Measurements from ENCODE around the gene PSD4.

The PSD4 gene

DNA sequence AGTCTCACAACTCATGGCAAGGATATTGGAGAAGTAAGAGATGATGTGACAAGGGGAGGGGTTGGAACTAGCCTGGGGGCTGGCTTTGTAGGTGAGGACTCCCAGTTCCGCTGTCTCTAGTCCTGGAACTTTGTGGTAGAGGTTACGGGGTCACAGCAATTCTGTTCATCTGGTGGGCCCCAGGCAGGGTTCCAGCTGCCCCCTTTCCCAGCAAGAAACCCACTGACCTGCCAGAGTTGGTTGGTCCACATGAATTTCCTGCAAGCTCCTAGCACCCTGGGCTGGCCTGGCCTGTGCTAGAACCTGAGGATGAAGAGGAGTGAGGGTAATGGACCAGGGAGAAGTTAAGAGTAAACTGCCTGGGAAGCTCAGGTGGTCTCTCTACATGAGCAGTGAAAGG is 41.3 kb downstream of the PSD4 start:
- no peak for DNase-seq
- peaks cover 24% of the 10 kb centered on the region for H3K27me3 Mint-ChIP-seq (ENCODE audit: low read depth, poor library complexity)
- H3K9me3 Mint-ChIP-seq = no peaks in the 10 kb centered on the region
- TF ChIP-seq, protein P1, sequence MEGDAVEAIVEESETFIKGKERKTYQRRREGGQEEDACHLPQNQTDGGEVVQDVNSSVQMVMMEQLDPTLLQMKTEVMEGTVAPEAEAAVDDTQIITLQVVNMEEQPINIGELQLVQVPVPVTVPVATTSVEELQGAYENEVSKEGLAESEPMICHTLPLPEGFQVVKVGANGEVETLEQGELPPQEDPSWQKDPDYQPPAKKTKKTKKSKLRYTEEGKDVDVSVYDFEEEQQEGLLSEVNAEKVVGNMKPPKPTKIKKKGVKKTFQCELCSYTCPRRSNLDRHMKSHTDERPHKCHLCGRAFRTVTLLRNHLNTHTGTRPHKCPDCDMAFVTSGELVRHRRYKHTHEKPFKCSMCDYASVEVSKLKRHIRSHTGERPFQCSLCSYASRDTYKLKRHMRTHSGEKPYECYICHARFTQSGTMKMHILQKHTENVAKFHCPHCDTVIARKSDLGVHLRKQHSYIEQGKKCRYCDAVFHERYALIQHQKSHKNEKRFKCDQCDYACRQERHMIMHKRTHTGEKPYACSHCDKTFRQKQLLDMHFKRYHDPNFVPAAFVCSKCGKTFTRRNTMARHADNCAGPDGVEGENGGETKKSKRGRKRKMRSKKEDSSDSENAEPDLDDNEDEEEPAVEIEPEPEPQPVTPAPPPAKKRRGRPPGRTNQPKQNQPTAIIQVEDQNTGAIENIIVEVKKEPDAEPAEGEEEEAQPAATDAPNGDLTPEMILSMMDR (IDR thresholded peaks at IDR 0.05) = no peak
- H3K4me1 Mint-ChIP-seq = peaks cover 58% of the 10 kb centered on the region
- peaks cover 30% of the 10 kb centered on the region for H3K36me3 Mint-ChIP-seq (ENCODE audit: low read depth)
- H3K4me3 Mint-ChIP-seq = no peak overlapping the region
- peak overlapping the region; percentile 86 for H3K27ac Mint-ChIP-seq

DNA sequence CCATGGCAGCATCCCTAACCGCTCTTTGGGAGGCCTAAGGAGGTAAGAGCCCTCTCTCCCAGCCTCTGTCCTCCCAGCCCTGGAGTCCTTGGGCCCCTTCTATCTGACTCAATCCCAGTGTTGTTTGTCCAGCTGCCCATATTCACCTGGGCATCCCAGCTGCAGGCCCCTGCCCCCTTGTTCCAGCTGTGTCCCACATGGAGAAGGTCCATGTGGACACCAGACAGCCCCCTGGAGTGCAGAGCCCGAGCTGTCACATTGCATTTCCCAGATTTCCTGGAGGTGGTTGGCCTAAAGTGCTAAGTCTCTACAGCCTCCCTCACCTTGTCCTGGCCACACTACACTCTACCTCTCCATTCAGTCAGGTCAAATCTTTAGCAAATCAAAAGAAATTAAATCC is 42.5 kb downstream of the PSD4 start:
- H3K4me1 Mint-ChIP-seq = peaks cover 46% of the 10 kb centered on the region
- TF ChIP-seq, protein P1 (IDR thresholded peaks at IDR 0.05) = no peak
- peaks cover 37% of the 10 kb centered on the region for H3K36me3 Mint-ChIP-seq (ENCODE audit: low read depth)
- H3K4me3 Mint-ChIP-seq = no peak overlapping the region
- no peaks in the 10 kb centered on the region for H3K9me3 Mint-ChIP-seq
- peaks cover 23% of the 10 kb centered on the region for H3K27me3 Mint-ChIP-seq (ENCODE audit: low read depth, poor library complexity)
- H3K27ac Mint-ChIP-seq = peak overlapping the region; percentile 98
- no peak for DNase-seq

DNA sequence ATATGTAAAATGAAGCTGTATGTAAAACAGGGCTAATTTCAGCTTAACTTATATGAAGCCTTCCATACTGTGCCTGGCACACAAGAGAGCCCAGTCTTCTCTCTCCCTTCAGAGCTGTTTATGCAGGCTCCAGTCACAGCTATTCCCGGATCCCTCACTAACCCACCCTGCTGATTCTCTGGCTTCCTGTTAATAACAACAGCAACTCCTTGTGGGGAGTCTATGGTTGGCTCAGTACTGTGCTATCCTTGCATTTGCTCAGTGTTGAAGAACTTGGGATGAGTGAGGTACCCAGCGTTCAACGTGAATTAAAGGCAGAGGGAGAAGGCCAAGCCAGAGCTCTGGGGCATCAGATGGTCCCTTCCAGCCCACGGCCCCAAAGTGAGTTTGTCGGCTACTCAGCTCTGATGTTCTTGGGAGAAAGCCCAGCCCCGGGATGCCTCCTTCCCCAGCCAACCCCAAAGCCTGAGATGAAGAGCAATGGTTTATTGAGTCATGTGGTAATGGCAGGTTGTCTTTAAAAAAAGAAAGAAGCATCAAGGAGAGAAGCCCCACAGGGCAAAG is 43.2 kb downstream of the PSD4 start:
- H3K36me3 Mint-ChIP-seq (ENCODE audit: low read depth) = peaks cover 37% of the 10 kb centered on the region
- peak overlapping the region; percentile 98 for H3K27ac Mint-ChIP-seq
- TF ChIP-seq, protein P1 (IDR thresholded peaks at IDR 0.05) = no peak
- H3K4me3 Mint-ChIP-seq = no peak overlapping the region
- H3K4me1 Mint-ChIP-seq = peaks cover 39% of the 10 kb centered on the region
- H3K27me3 Mint-ChIP-seq (ENCODE audit: low read depth, poor library complexity) = peaks cover 18% of the 10 kb centered on the region
- no peak for DNase-seq
- H3K9me3 Mint-ChIP-seq = no peaks in the 10 kb centered on the region

DNA sequence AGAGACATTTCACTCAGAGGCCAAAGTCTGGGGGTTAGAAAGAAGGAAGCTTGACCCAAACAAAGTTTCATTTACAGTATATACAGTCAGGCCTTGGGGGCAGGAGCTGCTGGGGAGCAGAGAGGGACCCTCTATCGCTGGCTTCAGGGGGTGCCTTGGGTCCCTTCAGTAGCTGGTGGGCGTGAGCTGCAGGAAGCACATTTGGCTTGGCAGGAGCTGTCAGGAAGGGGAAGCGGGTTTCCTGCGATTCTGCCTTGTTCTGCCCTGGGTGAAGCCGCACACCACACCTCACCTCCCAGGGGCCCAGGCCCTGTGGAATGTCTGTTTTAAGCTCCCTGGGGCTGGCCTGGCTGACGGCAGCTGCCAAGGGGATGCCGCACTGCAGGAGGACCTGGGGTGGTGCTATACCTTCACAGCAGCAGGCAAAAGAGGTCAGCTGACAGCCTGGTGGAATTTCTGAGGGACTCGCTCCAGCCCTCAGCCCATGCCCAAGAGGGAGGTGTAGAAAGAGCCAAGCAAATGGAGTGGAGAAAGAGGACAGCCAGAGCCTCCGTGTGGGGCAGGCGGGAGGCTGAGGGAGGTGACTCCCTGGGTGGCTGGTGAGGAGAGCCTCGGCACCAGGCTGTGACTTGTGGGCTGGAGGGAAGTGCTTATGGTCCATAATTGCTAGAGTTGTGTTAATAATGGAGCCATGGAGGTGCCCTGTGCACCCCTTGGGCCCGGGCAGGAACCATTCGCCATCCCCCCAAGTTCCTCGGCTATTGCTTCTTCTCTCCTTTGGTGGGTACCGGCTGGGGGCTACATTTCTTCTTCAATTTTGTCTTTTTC is 43.9 kb downstream of the PSD4 start:
- Mint-ChIP-seq H3K36me3 (ENCODE audit: low read depth) (peaks cover 37% of the 10 kb centered on the region), H3K4me1 (peaks cover 32% of the 10 kb centered on the region), H3K27ac (peak overlapping the region; percentile 98), H3K9me3 (no peaks in the 10 kb centered on the region), H3K4me3 (no peak overlapping the region), H3K27me3 (ENCODE audit: low read depth, poor library complexity) (peaks cover 18% of the 10 kb centered on the region)
- no peak for DNase-seq
- TF ChIP-seq, protein P1 (IDR thresholded peaks at IDR 0.05) = no peak

DNA sequence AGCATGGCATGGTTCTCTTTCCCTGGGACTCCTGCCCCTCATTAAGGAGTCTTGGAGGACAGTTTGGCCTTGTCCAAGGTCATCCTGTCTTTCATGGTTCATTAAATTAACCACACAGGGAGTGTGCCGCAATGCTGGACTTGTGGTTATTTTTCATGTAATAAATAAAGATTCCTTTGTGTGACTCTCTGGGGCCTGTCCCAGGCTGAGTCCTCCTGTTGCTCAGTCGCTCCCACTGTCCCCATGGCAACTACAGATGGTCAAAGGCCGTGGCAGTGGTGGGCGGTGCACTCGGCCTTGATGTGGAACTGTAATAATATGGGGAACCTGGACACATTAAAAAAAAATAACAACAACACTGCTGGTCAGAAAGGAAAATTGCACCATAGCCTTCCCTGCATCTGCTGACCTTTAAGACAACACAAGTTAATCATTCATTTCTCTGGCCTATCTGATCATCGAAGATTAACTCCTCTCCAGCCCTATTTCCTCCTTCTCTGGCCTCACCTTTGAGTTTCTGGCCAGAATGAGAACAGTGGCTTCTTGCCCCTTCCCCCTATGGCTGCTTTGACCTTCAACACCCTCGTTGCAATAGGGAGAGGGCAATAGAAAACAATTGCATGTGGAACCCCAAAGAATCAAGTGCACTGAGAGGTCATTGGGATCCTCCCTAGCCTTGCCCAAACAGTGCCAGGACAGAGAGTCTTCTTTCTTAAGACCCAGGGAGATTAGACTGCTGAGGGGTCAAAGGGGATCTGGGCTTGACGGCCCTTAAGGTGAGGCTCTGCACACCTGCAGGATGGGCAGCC is 44.7 kb downstream of the PSD4 start:
- peaks cover 24% of the 10 kb centered on the region for H3K4me1 Mint-ChIP-seq
- TF ChIP-seq, protein P1 (IDR thresholded peaks at IDR 0.05) = no peak
- peaks cover 15% of the 10 kb centered on the region for H3K27me3 Mint-ChIP-seq (ENCODE audit: low read depth, poor library complexity)
- peaks cover 37% of the 10 kb centered on the region for H3K36me3 Mint-ChIP-seq (ENCODE audit: low read depth)
- no peaks in the 10 kb centered on the region for H3K9me3 Mint-ChIP-seq
- H3K4me3 Mint-ChIP-seq = no peak overlapping the region
- no peak for DNase-seq
- peak overlapping the region; percentile 93 for H3K27ac Mint-ChIP-seq
